ENCODE results near the gene FYN. TPM values are rescaled to one million over a fixed set of nuclear protein-coding genes. Genes with fewer than 3 reads are reported as not detected.

FYN gene
- polyA plus RNA-seq, 3 donors, result 88.4 to 149 (median 114) TPM

DNA sequence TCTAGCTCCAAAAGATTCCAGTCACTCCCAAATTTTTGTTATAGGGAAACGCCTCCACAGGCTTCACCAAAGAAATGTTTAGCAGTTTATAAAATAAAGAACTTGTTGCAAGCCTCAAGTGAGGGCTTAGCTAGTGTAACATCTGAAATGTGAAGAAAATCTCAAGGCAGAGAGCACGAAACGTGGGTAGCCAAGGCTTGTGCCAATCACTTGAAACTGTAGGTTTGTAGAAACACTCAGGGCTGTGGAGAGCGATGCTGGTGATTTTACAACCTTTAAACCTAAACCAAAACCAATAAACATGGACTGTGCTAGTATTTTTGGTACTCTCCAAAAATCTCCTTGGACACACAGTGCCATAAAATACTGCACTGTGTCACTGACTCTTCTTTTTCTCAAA lies 159.4 kb downstream of the FYN start:
- Mint-ChIP-seq H3K36me3 (peaks cover 71 to 85% of the 10 kb centered on the region in 2 donors), H3K27me3 (ENCODE audit: low read depth in 3 of 3) (no peaks in the 10 kb centered on the region), H3K9me3 (no peaks in the 10 kb centered on the region), H3K4me3 (no peak overlapping the region), H3K27ac (no peak overlapping the region), H3K4me1 (peaks cover 3% of the 10 kb centered on the region)
- Histone ChIP-seq H3K4me2 (replicated peaks; ENCODE audit: extremely low read depth, low read length, poor library complexity, severe bottlenecking) (no peak overlapping the region), H2AFZ (ENCODE audit: insufficient read depth, low read depth, low read length, poor library complexity, severe bottlenecking) (no peak overlapping the region), H3K9me3 (replicated peaks in 1 of 2; ENCODE audit: control insufficient read depth in 1 of 2, insufficient read depth in 1 of 2, low read length in 2 of 2) (no peaks in the 10 kb centered on the region), H3K4me3 (replicated peaks in 1 of 3; ENCODE audit: low read depth in 2 of 3, low read length in 3 of 3) (no peak overlapping the region), H3K9ac (ENCODE audit: insufficient read depth, low read length, poor library complexity, severe bottlenecking) (no peak overlapping the region), H3K4me1 (ENCODE audit: control insufficient read depth in 1 of 2, insufficient read depth in 2 of 2, low read length in 2 of 2) (peaks cover 3 to 4% of the 10 kb centered on the region in 2 donors), H3K79me2 (ENCODE audit: insufficient read depth, low read length) (no peaks in the 10 kb centered on the region), H3K27me3 (ENCODE audit: control insufficient read depth in 2 of 2, insufficient read depth in 2 of 2, low read length in 2 of 2) (no peaks in the 10 kb centered on the region), H3K36me3 (replicated peaks in 1 of 2; ENCODE audit: control insufficient read depth in 1 of 2, insufficient read depth in 2 of 2, low read length in 2 of 2) (peaks cover 61 to 84% of the 10 kb centered on the region in 2 donors), H4K20me1 (ENCODE audit: insufficient read depth, low read length) (peaks cover 74% of the 10 kb centered on the region), H3K27ac (ENCODE audit: low read depth in 1 of 2, low read length in 2 of 2) (no peak overlapping the region)
- TF ChIP-seq, protein P1, sequence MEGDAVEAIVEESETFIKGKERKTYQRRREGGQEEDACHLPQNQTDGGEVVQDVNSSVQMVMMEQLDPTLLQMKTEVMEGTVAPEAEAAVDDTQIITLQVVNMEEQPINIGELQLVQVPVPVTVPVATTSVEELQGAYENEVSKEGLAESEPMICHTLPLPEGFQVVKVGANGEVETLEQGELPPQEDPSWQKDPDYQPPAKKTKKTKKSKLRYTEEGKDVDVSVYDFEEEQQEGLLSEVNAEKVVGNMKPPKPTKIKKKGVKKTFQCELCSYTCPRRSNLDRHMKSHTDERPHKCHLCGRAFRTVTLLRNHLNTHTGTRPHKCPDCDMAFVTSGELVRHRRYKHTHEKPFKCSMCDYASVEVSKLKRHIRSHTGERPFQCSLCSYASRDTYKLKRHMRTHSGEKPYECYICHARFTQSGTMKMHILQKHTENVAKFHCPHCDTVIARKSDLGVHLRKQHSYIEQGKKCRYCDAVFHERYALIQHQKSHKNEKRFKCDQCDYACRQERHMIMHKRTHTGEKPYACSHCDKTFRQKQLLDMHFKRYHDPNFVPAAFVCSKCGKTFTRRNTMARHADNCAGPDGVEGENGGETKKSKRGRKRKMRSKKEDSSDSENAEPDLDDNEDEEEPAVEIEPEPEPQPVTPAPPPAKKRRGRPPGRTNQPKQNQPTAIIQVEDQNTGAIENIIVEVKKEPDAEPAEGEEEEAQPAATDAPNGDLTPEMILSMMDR (IDR thresholded peaks at IDR 0.05), result no peak
- no peak for DNase-seq
- 100% methylated on average over 1 of the region's 4 CpGs for WGBS (ENCODE audit: insufficient coverage)
- intact Hi-C loops (cut with micrococcal nuclease), result loop anchor here (5.0 to 10.0 kb wide), 3 partner anchors 328 to 451 kb away; no protein-coding TSS in a partner anchor

DNA sequence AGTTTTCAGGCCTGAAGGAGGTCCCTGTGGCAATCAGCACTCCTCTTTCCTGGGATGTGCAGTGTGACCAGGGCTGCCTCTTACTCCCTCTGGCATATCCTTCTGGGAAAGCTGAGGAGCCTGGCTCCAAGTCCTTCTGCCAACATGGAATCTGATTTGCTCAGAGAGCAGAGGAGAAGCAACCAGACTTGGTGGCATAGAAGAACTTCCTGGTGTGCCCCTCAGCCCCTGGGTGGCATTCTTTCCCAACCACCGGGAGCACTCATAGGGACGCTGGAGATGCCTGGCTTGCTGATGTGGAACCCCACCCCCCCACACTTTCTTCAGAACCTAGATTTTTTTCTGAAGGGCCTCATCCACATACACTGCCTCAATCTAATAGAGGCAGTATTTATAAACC lies 160.0 kb downstream of the FYN start:
- peaks cover 3% of the 10 kb centered on the region for H3K4me1 Mint-ChIP-seq
- 83% methylated on average over 2 of the region's 2 CpGs for WGBS (ENCODE audit: insufficient coverage)
- no peak overlapping the region for H3K4me3 Mint-ChIP-seq

More for the DNA sequence above, 160.0 kb downstream of the FYN start:
- intact Hi-C loops (cut with micrococcal nuclease), result loop anchor here (5.0 to 10.0 kb wide), 3 partner anchors 329 to 452 kb away; no protein-coding TSS in a partner anchor
- Histone ChIP-seq H3K27me3 (ENCODE audit: control insufficient read depth in 2 of 2, insufficient read depth in 2 of 2, low read length in 2 of 2) (no peaks in the 10 kb centered on the region), H3K36me3 (replicated peaks in 1 of 2; ENCODE audit: control insufficient read depth in 1 of 2, insufficient read depth in 2 of 2, low read length in 2 of 2) (peaks cover 61 to 84% of the 10 kb centered on the region in 2 donors), H3K9ac (ENCODE audit: insufficient read depth, low read length, poor library complexity, severe bottlenecking) (no peak overlapping the region), H3K79me2 (ENCODE audit: insufficient read depth, low read length) (no peaks in the 10 kb centered on the region), H3K4me3 (replicated peaks in 1 of 3; ENCODE audit: low read depth in 2 of 3, low read length in 3 of 3) (no peak overlapping the region), H3K9me3 (replicated peaks in 1 of 2; ENCODE audit: control insufficient read depth in 1 of 2, insufficient read depth in 1 of 2, low read length in 2 of 2) (no peaks in the 10 kb centered on the region), H2AFZ (ENCODE audit: insufficient read depth, low read depth, low read length, poor library complexity, severe bottlenecking) (no peak overlapping the region), H4K20me1 (ENCODE audit: insufficient read depth, low read length) (peaks cover 74% of the 10 kb centered on the region), H3K27ac (ENCODE audit: low read depth in 1 of 2, low read length in 2 of 2) (no peak overlapping the region), H3K4me1 (ENCODE audit: control insufficient read depth in 1 of 2, insufficient read depth in 2 of 2, low read length in 2 of 2) (peaks cover 3 to 4% of the 10 kb centered on the region in 2 donors), H3K4me2 (replicated peaks; ENCODE audit: extremely low read depth, low read length, poor library complexity, severe bottlenecking) (no peak overlapping the region)
- Mint-ChIP-seq H3K36me3 (peaks cover 71 to 85% of the 10 kb centered on the region in 2 donors), H3K27ac (no peak overlapping the region), H3K9me3 (no peaks in the 10 kb centered on the region), H3K27me3 (ENCODE audit: low read depth in 3 of 3) (no peaks in the 10 kb centered on the region)
- no peak for DNase-seq
- TF ChIP-seq, protein P1 (IDR thresholded peaks at IDR 0.05), result no peak

Data from CD14-positive monocyte (primary cell).